HEK293 (cell line): ENCODE measurements around the gene MED16.

ENCODE experiments used
- GLI2 ChIP-seq: fragments of 450-650 bp; formaldehyde crosslinking; IDR thresholded peaks from 2 replicates; pipeline ENCODE4; 2017; ENCODE audit warnings: missing biosample characterization, missing genetic modification characterization, low read depth, borderline replicate concordance
- GLIS1 ChIP-seq: fragments of 450-650 bp; formaldehyde crosslinking; IDR thresholded peaks from 2 replicates; pipeline ENCODE4 v1.5.1; 2016; ENCODE audit warnings: missing biosample characterization, missing genetic modification characterization
- INSM2 ChIP-seq: fragments of 450-650 bp; formaldehyde crosslinking; IDR thresholded peaks from 2 replicates; pipeline ENCODE4 v1.5.1; 2016; ENCODE audit warnings: missing biosample characterization, missing genetic modification characterization
- KLF1 ChIP-seq: fragments of 450-650 bp; formaldehyde crosslinking; IDR thresholded peaks from 2 replicates; pipeline ENCODE4 v1.5.1; 2016; ENCODE audit warnings: missing biosample characterization, missing genetic modification characterization
- KLF10 ChIP-seq: fragments of 450-650 bp; IDR thresholded peaks from 2 replicates; pipeline ENCODE4 v1.5.1; 2018; ENCODE audit warnings: missing biosample characterization, mild to moderate bottlenecking, missing genetic modification characterization
- PRDM4 ChIP-seq: fragments of 450-650 bp; formaldehyde crosslinking; IDR thresholded peaks from 2 replicates; pipeline ENCODE4 v1.5.1; 2017; ENCODE audit warnings: missing biosample characterization, missing genetic modification characterization
- REST ChIP-seq: fragments of 450-650 bp; formaldehyde crosslinking; IDR thresholded peaks from 2 replicates; pipeline ENCODE4 v1.5.1; 2016; ENCODE audit warnings: missing biosample characterization, missing genetic modification characterization
- SALL2 ChIP-seq: fragments of 450-650 bp; formaldehyde crosslinking; IDR thresholded peaks from 2 replicates; pipeline ENCODE4 v1.5.0; 2017; ENCODE audit warnings: missing biosample characterization, mild to moderate bottlenecking, missing genetic modification characterization, borderline replicate concordance
- ZBTB44 ChIP-seq: fragments of 450-650 bp; IDR thresholded peaks from 2 replicates; pipeline ENCODE4 v1.5.1; 2018; ENCODE audit warnings: missing biosample characterization, mild to moderate bottlenecking, missing genetic modification characterization
- ZBTB7A ChIP-seq: fragments of 450-650 bp; formaldehyde crosslinking; IDR thresholded peaks from 2 replicates; pipeline ENCODE4 v1.5.1; 2016; ENCODE audit warnings: low read depth, missing biosample characterization, missing genetic modification characterization
- ZFHX2 ChIP-seq: fragments of 450-650 bp; formaldehyde crosslinking; conservative IDR thresholded peaks from 2 replicates; pipeline ENCODE4 v1.5.1; 2016; ENCODE audit warnings: missing biosample characterization, missing genetic modification characterization
- ZNF10 ChIP-seq: fragments of 450-650 bp; formaldehyde crosslinking; IDR thresholded peaks from 2 replicates; pipeline ENCODE4 v1.5.1; 2017; ENCODE audit warnings: missing biosample characterization, missing genetic modification characterization
- ZNF169 ChIP-seq: fragments of 450-650 bp; formaldehyde crosslinking; IDR thresholded peaks from 2 replicates; pipeline ENCODE4 v1.5.1; 2016; ENCODE audit warnings: missing biosample characterization, missing genetic modification characterization
- ZNF202 ChIP-seq: fragments of 450-650 bp; formaldehyde crosslinking; IDR thresholded peaks from 2 replicates; pipeline ENCODE4 v1.5.1; 2016; ENCODE audit warnings: missing biosample characterization, missing genetic modification characterization, borderline replicate concordance
- ZNF239 ChIP-seq: fragments of 450-650 bp; formaldehyde crosslinking; IDR thresholded peaks from 2 replicates; pipeline ENCODE4 v1.5.1; 2016; ENCODE audit warnings: missing biosample characterization, missing genetic modification characterization
- ZNF266 ChIP-seq: fragments of 450-650 bp; formaldehyde crosslinking; IDR thresholded peaks from 2 replicates; pipeline ENCODE4 v1.5.1; 2016; ENCODE audit warnings: missing biosample characterization, missing genetic modification characterization, low read depth
- ZNF274 ChIP-seq, 2 experiments: fragments of 200-500 bp in 1 of 2; fragments of 450-650 bp in 1 of 2; sonication (Bioruptor generic) in 1 of 2; formaldehyde crosslinking in 1 of 2; IDR thresholded peaks; 2 replicates each; pipeline versions ENCODE4 v1.5.1 to v1.6.1; 2014 to 2016; ENCODE audit warnings: borderline replicate concordance in 1 of 2, inconsistent platforms in 1 of 2, low read length in 1 of 2, missing biosample characterization in 1 of 2, missing genetic modification characterization in 1 of 2
- ZNF341 ChIP-seq: fragments of 450-650 bp; formaldehyde crosslinking; IDR thresholded peaks from 2 replicates; pipeline ENCODE4; 2016; ENCODE audit warnings: low read depth, missing biosample characterization, missing genetic modification characterization
- ZNF521 ChIP-seq: fragments of 450-650 bp; formaldehyde crosslinking; IDR thresholded peaks from 2 replicates; pipeline ENCODE4 v1.5.1; 2017; ENCODE audit warnings: missing biosample characterization, mild to moderate bottlenecking, missing genetic modification characterization
- ZNF530 ChIP-seq: fragments of 450-650 bp; formaldehyde crosslinking; IDR thresholded peaks from 2 replicates; pipeline ENCODE4 v1.5.1; 2016; ENCODE audit warnings: low read depth, missing biosample characterization, missing genetic modification characterization
- ZNF549 ChIP-seq: fragments of 450-650 bp; IDR thresholded peaks from 2 replicates; pipeline ENCODE4 v1.5.1; 2018; ENCODE audit warnings: missing biosample characterization, missing genetic modification characterization, mild to moderate bottlenecking, inconsistent platforms, moderate library complexity
- ZNF555 ChIP-seq: fragments of 450-650 bp; formaldehyde crosslinking; conservative IDR thresholded peaks from 2 replicates; pipeline ENCODE4 v1.5.1; 2017; ENCODE audit warnings: missing biosample characterization, mild to moderate bottlenecking, missing genetic modification characterization, inconsistent platforms
- ZNF560 ChIP-seq: fragments of 450-650 bp; formaldehyde crosslinking; IDR thresholded peaks from 2 replicates; pipeline ENCODE4 v1.5.1; 2017; ENCODE audit warnings: missing biosample characterization, missing genetic modification characterization, borderline replicate concordance
- ZNF600 ChIP-seq: fragments of 450-650 bp; formaldehyde crosslinking; IDR thresholded peaks from 2 replicates; pipeline ENCODE4 v1.5.1; 2016; ENCODE audit warnings: missing biosample characterization, missing genetic modification characterization
- ZNF623 ChIP-seq: fragments of 450-650 bp; formaldehyde crosslinking; IDR thresholded peaks from 2 replicates; pipeline ENCODE4 v1.5.1; 2016; ENCODE audit warnings: missing biosample characterization, missing genetic modification characterization
- ZNF654 ChIP-seq: fragments of 450-650 bp; formaldehyde crosslinking; IDR thresholded peaks from 2 replicates; pipeline ENCODE4 v1.5.1; 2016; ENCODE audit warnings: low read depth, missing biosample characterization, missing genetic modification characterization
- ZNF677 ChIP-seq: fragments of 450-650 bp; IDR thresholded peaks from 2 replicates; pipeline ENCODE4 v1.5.0; 2018; ENCODE audit warnings: missing biosample characterization, mild to moderate bottlenecking, missing genetic modification characterization, moderate library complexity
- ZNF701 ChIP-seq: fragments of 450-650 bp; formaldehyde crosslinking; IDR thresholded peaks from 2 replicates; pipeline ENCODE4 v1.5.1; 2016; ENCODE audit warnings: missing biosample characterization, missing genetic modification characterization
- ZNF768 ChIP-seq: fragments of 450-650 bp; formaldehyde crosslinking; IDR thresholded peaks from 2 replicates; pipeline ENCODE4 v1.5.1; 2018; ENCODE audit warnings: missing biosample characterization, mild to moderate bottlenecking, missing genetic modification characterization
- ZSCAN5A ChIP-seq: fragments of 450-650 bp; formaldehyde crosslinking; IDR thresholded peaks from 2 replicates; pipeline ENCODE4 v1.5.1; 2016; ENCODE audit warnings: missing biosample characterization, missing genetic modification characterization

The MED16 gene

GRCh38 chr19:843180-843835 lies 49.7 kb downstream of the MED16 start (continued):
- TF ChIP-seq ZNF768 (tag by site-specific recombination) (no peak), PRDM4 (tag by site-specific recombination) (no peak), ZNF654 (tag by site-specific recombination) (no peak), ZNF274 (IDR thresholded peaks at IDR 0.05; ENCODE audit: low read length) (no peak), ZNF274 (tag by site-specific recombination; IDR thresholded peaks at IDR 0.05; ENCODE audit: borderline replicate concordance) (no peak), ZNF549 (tag by site-specific recombination) (no peak), GLIS1 (tag by site-specific recombination) (peak; percentile 65), ZFHX2 (tag by site-specific recombination) (peak; percentile 90), ZNF677 (tag by site-specific recombination) (no peak), SALL2 (tag by site-specific recombination) (no peak), GLI2 (tag by site-specific recombination) (no peak), ZNF530 (no peak), ZNF560 (tag by site-specific recombination) (no peak), ZNF266 (tag by site-specific recombination) (no peak), ZNF521 (tag by site-specific recombination) (no peak), ZBTB44 (no peak), ZNF239 (tag by site-specific recombination) (no peak), ZNF341 (tag by site-specific recombination) (peak; percentile 72), ZNF202 (tag by site-specific recombination) (no peak), ZNF555 (tag by site-specific recombination) (no peak), ZNF701 (tag by site-specific recombination) (no peak), ZNF10 (tag by site-specific recombination) (no peak), ZNF600 (tag by site-specific recombination) (peak; percentile 94), ZSCAN5A (tag by site-specific recombination) (no peak), REST (tag by site-specific recombination) (no peak), ZNF169 (no peak), ZBTB7A (tag by site-specific recombination) (no peak), KLF10 (tag by site-specific recombination) (no peak), KLF1 (tag by site-specific recombination) (no peak), INSM2 (no peak), ZNF623 (no peak)
